ENCODE data around the gene TXNDC12.
"Not testable (repeated sequence)": the region's sequence is repeated elsewhere in the genome, so short reads cannot be mapped to it uniquely, and the experiment has no call there.

DNA sequence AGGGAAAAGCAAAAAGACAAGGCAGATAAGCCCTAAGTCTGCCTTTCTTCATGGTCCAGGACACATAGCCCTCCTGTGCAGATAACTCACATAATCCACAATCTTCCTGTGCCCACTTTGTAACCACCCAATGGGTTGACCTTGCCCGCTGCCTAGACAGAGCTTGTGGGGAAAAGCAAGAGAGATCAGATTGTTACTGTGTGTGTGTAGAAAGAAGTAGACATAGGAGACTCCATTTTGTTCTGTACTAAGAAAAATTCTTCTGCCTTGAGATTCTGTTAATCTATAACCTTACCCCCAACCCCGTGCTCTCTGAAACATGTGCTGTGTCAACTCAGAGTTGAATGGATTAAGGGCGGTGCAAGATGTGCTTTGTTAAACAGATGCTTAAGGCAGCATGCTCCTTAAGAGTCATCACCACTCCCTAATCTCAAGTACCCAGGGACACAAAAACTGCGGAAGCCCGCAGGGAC lies 48.9 kb downstream of the TXNDC12 start:
- not testable (repeated sequence) for TF ChIP-seq ATF1 (CRISPR knock-in tag; IDR thresholded peaks at IDR 0.05); MXD4 (CRISPR knock-in tag; IDR thresholded peaks at IDR 0.05; ENCODE audit: borderline replicate concordance); CTCF (IDR thresholded peaks at IDR 0.05); JUN (CRISPR knock-in tag; IDR thresholded peaks at IDR 0.05); CREB1 (CRISPR knock-in tag; IDR thresholded peaks at IDR 0.05); ZNF317 (CRISPR knock-in tag; IDR thresholded peaks at IDR 0.05; ENCODE audit: borderline replicate concordance, low read depth); TEAD4 (CRISPR knock-in tag; IDR thresholded peaks at IDR 0.05); ELF4 (CRISPR knock-in tag; IDR thresholded peaks at IDR 0.05; ENCODE audit: low read depth); EMX1 (CRISPR knock-in tag; IDR thresholded peaks at IDR 0.05); USF2 (CRISPR knock-in tag; IDR thresholded peaks at IDR 0.05)
- TF ChIP-seq, protein P1, sequence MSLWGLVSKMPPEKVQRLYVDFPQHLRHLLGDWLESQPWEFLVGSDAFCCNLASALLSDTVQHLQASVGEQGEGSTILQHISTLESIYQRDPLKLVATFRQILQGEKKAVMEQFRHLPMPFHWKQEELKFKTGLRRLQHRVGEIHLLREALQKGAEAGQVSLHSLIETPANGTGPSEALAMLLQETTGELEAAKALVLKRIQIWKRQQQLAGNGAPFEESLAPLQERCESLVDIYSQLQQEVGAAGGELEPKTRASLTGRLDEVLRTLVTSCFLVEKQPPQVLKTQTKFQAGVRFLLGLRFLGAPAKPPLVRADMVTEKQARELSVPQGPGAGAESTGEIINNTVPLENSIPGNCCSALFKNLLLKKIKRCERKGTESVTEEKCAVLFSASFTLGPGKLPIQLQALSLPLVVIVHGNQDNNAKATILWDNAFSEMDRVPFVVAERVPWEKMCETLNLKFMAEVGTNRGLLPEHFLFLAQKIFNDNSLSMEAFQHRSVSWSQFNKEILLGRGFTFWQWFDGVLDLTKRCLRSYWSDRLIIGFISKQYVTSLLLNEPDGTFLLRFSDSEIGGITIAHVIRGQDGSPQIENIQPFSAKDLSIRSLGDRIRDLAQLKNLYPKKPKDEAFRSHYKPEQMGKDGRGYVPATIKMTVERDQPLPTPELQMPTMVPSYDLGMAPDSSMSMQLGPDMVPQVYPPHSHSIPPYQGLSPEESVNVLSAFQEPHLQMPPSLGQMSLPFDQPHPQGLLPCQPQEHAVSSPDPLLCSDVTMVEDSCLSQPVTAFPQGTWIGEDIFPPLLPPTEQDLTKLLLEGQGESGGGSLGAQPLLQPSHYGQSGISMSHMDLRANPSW (CRISPR knock-in tag; conservative IDR thresholded peaks at IDR 0.05; ENCODE audit: low read depth) = not testable (repeated sequence)
- TF ChIP-seq, protein P2, sequence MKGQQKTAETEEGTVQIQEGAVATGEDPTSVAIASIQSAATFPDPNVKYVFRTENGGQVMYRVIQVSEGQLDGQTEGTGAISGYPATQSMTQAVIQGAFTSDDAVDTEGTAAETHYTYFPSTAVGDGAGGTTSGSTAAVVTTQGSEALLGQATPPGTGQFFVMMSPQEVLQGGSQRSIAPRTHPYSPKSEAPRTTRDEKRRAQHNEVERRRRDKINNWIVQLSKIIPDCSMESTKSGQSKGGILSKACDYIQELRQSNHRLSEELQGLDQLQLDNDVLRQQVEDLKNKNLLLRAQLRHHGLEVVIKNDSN (CRISPR knock-in tag; IDR thresholded peaks at IDR 0.05) = not testable (repeated sequence)
- TF ChIP-seq, protein P3, sequence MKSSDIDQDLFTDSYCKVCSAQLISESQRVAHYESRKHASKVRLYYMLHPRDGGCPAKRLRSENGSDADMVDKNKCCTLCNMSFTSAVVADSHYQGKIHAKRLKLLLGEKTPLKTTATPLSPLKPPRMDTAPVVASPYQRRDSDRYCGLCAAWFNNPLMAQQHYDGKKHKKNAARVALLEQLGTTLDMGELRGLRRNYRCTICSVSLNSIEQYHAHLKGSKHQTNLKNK (CRISPR knock-in tag; IDR thresholded peaks at IDR 0.05) = not testable (repeated sequence)

All from WTC11 (cell line).